Right forelimb (tissue), 1 donor: Measurements from ENCODE around the gene LAMA4.

Source experiments
- DNase-seq: peaks from one replicate; pipeline ENCODE4 v3.0.0-alpha.2; 2018

LAMA4 gene

GRCh38 chr6:112183271-112183671 is 71.1 kb downstream of the LAMA4 start:
- no peak for DNase-seq

GRCh38 chr6:112181130-112181529 is 73.2 kb downstream of the LAMA4 start:
- no peak for DNase-seq

GRCh38 chr6:112180095-112180820 is 74.1 kb downstream of the LAMA4 start:
- DNase-seq = no peak

- DNase-seq = no peak
These were observed 74.7 kb downstream of the LAMA4 start for GRCh38 chr6:112179631-112180030.

- DNase-seq = no peak
These were observed 75.5 kb downstream of the LAMA4 start for GRCh38 chr6:112178846-112179245.

GRCh38 chr6:112177092-112177491 is 77.3 kb downstream of the LAMA4 start:
- DNase-seq = no peak

GRCh38 chr6:112176175-112176574 is 78.2 kb downstream of the LAMA4 start:
- no peak for DNase-seq

- no peak for DNase-seq
These were observed 81.1 kb downstream of the LAMA4 start for GRCh38 chr6:112173221-112173804.

- no peak for DNase-seq
These were observed 81.8 kb downstream of the LAMA4 start for GRCh38 chr6:112172540-112172939.

- no peak for DNase-seq
These were observed 84.8 kb downstream of the LAMA4 start for GRCh38 chr6:112169541-112169940.

- no peak for DNase-seq
These were observed 90.8 kb downstream of the LAMA4 start for GRCh38 chr6:112163295-112164257.

GRCh38 chr6:112160745-112161144 is 93.6 kb downstream of the LAMA4 start:
- no peak for DNase-seq

- no peak for DNase-seq
These were observed 97.7 kb downstream of the LAMA4 start for GRCh38 chr6:112156668-112157067.

- no peak for DNase-seq
These were observed 98.5 kb downstream of the LAMA4 start for GRCh38 chr6:112155886-112156285.

- no peak for DNase-seq
These were observed 99.7 kb downstream of the LAMA4 start for GRCh38 chr6:112154711-112155110.

- DNase-seq = no peak
These were observed 100.3 kb downstream of the LAMA4 start for GRCh38 chr6:112153926-112154607.

GRCh38 chr6:112150363-112150762 is 104.0 kb downstream of the LAMA4 start:
- DNase-seq = no peak

GRCh38 chr6:112149719-112150263 is 104.6 kb downstream of the LAMA4 start:
- DNase-seq = no peak

- no peak for DNase-seq
These were observed 105.1 kb downstream of the LAMA4 start for GRCh38 chr6:112149236-112149635.

GRCh38 chr6:112148103-112148502 is 106.3 kb downstream of the LAMA4 start:
- no peak for DNase-seq

GRCh38 chr6:112145080-112145573 is 109.2 kb downstream of the LAMA4 start:
- no peak for DNase-seq

- no peak for DNase-seq
These were observed 110.0 kb downstream of the LAMA4 start for GRCh38 chr6:112144145-112144926.
